HG03432 (cell line): ENCODE data around the gene SDC1.

ENCODE experiments used
- ATAC-seq: cut with Tn5 transposase; IDR thresholded peaks from one replicate; pipeline ENCODE4 v1.9.1; 2021; ENCODE audit warnings: mild to moderate bottlenecking, moderate library complexity; ENCODE audit not compliant: unreplicated experiment

SDC1 gene

GRCh38 chr2:20156076-20156759, 68.7 kb downstream of the SDC1 start:
- ATAC-seq, result no peak

DNA sequence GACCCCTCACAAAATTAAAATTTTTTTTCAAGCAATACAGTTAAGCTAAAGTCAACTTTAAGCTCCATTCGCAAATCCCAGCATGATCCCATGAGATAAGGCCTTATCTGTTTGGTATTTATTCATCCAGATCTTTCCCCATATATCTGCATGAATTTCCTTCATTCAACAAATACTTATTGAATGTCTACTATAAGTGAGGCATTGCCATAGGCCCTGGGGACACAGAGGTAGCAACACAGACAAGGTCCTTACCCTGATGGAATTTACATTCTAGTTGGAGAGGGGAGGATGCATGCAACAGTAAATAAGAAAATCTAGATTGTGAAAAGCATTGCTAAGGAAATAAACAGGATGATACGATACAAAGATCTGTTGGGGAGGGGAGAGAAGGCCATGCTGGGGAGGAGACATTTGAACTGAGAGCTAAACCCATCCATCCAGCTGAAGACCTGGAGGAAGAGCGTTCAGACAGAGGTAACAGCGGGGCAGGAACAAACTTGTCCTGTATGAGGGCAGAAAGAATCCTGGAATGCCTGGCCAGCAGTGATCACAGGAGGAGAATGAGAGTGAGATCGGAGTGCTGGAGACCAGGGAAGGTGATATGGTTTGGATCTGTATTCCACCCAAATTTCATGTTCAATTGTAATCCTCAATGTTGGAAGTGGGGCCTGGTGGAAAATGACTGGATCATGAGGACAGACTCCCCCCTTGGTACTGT, 71.6 kb downstream of the SDC1 start:
- no peak for ATAC-seq

DNA sequence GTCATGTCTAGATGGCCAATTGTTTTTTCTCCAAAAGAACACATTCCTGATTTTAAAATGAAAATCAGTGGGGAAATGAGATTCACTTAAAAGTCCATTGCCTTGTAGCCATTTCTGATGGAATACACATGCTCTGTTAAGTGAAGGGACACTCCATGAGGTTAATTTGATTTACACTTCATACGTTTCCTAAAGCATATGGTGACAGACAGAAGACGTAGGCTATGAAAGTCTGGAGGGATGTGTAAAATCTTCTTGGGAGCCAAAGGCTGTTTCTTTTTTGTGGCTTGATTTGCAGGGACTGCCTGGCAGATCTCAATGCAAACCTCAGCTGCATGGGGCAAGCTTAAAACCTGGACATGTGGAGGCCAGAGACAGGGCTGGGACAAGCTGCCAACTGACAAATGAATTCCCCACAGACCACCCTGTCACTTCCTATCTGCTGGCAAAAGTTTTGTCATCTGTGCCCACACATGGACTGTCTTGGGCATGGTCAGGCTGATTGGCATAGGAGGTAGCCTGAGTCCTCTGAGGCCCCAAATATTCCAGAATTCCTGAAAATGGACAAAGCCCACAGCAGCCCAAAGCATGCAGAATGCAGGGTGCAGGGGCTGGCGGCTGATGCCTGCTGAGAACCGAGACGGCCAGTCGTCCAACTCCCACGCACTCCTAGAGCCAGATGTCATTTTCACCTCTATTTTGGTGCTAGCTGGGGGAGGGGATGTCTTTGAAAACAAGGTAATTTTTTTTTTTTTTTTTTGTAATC, 73.9 kb downstream of the SDC1 start:
- ATAC-seq, result peak; percentile 79
